ELR (cell line): ENCODE results near the gene CCDC24.
A peak's percentile ranks its signal among the peaks of the same experiment; 100 is the strongest.

Experiments used
- DNase-seq: peaks from one replicate; pipeline ENCODE4 v3.0.0-alpha.2; 2015; ENCODE audit warnings: low read depth

CCDC24 gene

DNA sequence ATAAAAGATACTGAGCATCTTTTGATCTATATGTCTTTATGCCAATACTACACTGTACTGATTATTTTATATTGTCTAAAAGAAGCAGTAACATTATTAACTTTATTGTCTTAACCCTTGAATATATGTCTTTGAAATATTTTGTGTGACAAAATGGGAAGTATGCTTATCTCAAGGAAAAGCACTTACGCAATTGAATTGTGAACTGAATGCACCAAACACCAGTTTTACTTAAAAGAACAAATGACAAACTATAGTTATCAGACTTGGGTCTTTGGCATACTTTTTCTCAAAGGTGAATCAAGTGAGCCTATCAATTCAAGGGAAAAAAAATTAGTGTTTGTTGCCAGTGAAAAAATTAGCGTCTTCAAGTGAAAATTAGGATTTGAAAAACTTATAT, 49.0 kb downstream of the CCDC24 start:
- DNase-seq, result no peak

DNA sequence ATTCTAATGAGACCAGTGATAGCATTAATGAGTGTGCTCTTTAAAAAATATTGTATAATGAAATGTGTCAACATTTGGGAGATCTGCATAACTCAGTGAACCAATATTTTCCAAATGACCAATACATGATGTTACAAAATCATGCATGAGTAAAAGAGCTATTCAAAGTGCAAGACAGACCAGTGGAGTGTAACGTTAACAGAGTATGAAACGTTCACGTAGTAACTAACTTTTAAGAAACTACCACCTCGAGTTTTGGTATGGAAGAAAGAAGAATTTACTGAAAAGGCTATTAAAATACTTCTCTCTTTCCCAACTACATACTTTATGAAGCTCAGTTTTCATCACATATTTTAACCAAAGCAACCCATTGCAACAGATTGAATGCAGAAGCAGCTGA, 49.4 kb downstream of the CCDC24 start:
- DNase-seq, result peak; percentile 35

DNA sequence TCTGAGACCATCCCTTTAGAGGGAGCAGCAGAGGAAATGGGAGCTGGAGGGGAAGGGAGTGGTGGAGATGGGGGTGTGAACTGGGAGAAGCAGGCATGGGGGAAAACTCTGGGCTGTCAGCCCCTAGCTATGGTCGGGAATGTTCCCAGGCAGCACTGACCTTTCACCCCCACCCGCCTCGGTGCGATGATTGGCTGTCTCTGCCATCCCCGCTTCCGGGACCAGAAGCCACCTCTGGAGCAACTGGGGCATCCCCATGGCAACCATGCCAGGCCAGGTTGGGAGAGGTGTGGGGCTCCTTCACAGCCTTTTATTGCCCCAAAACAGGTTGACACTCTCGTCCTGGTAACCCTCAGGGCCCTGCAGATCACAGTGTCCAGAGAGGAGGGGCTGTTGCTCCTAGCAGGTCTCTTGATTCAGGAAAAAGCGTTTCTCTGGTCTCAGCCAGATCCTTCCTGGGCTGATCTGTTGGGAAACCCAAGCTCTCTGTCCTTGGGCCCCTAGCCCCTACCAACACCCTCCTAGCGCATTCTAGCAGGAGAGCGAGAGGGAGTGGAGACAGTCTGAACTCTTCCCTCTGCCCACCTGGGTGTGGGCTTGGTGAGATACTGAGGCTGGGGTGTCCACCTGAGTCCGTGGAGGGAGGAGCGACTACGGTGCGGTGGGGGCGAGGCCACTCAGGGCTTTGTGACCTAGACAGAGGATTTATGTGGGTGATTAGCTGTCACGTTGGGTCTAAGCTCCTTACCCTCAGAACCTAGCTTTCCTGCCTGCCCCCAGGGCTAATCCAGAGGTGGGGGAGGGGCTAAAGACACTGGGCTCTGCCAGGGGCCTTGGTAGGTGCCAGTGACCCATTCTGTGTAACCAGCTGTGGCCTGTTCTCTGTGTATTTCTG, 52.0 kb downstream of the CCDC24 start:
- no peak for DNase-seq

DNA sequence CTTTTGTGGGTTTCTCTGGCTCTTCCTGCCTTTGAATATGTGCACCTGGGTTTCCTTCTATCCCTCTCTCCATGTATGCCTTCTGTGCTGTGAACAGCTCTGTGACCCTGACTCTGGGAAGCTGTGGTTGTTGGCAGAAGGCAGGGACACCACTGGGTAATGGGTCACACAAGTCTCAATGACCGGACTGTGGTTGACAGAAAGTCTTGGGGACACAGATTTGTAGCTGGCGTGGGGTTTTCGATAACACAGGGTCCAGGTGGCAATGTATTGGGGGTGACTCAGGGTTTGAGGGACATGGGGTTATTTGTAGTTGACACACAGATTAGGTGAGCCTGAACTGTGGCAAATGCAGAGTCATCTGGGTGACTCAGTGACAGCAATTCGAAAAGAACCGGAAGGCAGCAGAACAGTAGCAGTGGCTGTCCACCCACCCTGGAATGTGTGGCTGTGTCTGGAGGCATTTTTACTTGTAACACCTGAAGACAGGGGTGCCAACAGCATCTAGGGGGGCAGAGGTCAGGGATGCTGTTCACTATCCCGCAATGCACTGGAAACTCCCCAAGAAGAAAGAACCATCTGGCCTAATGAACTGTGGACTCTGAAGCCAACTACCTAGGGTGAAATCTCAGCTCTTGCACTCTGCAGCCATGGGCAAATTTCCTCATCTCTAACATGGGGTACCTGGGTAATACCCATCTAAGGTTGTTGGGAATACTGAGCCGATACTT, 52.8 kb downstream of the CCDC24 start:
- peak; percentile 76 for DNase-seq

DNA sequence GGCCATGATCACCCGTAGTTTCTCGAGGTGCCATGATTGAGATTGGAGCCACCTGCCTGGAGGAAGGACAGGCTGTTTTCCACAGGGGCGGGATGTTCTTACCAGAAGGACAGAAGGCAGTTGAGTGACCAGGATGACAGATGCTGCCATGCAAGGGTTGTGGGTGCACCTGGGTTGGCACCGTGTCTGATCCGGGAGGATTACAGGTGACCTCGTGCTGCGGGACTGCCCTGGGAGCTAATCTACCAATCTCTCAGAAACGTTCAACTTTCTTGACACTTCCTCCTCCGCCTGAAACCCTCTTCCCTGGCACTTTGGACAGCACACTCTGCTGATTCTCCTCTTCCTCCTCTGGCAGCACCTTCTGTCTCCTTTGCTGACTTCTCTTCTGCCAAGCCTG, 53.7 kb downstream of the CCDC24 start:
- no peak for DNase-seq
